Liver (tissue), 3 donors: ENCODE data around the gene MEIS1.

ENCODE experiments used
- GABPA ChIP-seq, 2 donors: IDR thresholded peaks in 1 of 2; conservative IDR thresholded peaks in 1 of 2; 2 replicates each; pipeline ENCODE4 v1.6.1; 2016; ENCODE audit warnings: antibody characterized with exemption in 2 of 2, mild to moderate bottlenecking in 1 of 2, moderate library complexity in 1 of 2
- NR2F2 ChIP-seq: IDR thresholded peaks from 2 replicates; pipeline ENCODE4 v1.6.1; 2016; ENCODE audit warnings: antibody characterized with exemption
- RAD21 ChIP-seq, 2 donors: IDR thresholded peaks; 2 replicates each; pipeline ENCODE4 v1.6.1; 2016; ENCODE audit warnings: antibody characterized with exemption in 2 of 2, mild to moderate bottlenecking in 2 of 2
- RXRA ChIP-seq, 2 donors: IDR thresholded peaks; 2 replicates each; pipeline ENCODE4 v1.6.1; 2017 to 2018; ENCODE audit warnings: antibody characterized with exemption in 2 of 2, mild to moderate bottlenecking in 1 of 2
- SP1 ChIP-seq: IDR thresholded peaks from 2 replicates; pipeline ENCODE4 v1.6.1; 2018; ENCODE audit warnings: antibody characterized with exemption, mild to moderate bottlenecking
- TF ChIP-seq, protein P1 (sequence below): fragments of 150-350 bp; IDR thresholded peaks from 2 replicates; pipeline ENCODE4 v1.5.1; 2017; ENCODE audit warnings: improper control_type of control experiment, low read depth, low read length; ENCODE audit not compliant: missing input control
- TF ChIP-seq, protein P2 (sequence below): IDR thresholded peaks from 2 replicates; pipeline ENCODE4 v1.6.1; 2016; ENCODE audit warnings: antibody characterized with exemption, mild to moderate bottlenecking
- TF ChIP-seq, protein P3 (sequence below): IDR thresholded peaks from 2 replicates; pipeline ENCODE4 v1.6.1; 2016; ENCODE audit warnings: antibody characterized with exemption
- TF ChIP-seq, protein P4 (sequence below): IDR thresholded peaks from 2 replicates; pipeline ENCODE4 v1.6.1; 2016; ENCODE audit warnings: antibody characterized with exemption
- donor health status: healthy.
- donor health status: healthy.

DNA sequence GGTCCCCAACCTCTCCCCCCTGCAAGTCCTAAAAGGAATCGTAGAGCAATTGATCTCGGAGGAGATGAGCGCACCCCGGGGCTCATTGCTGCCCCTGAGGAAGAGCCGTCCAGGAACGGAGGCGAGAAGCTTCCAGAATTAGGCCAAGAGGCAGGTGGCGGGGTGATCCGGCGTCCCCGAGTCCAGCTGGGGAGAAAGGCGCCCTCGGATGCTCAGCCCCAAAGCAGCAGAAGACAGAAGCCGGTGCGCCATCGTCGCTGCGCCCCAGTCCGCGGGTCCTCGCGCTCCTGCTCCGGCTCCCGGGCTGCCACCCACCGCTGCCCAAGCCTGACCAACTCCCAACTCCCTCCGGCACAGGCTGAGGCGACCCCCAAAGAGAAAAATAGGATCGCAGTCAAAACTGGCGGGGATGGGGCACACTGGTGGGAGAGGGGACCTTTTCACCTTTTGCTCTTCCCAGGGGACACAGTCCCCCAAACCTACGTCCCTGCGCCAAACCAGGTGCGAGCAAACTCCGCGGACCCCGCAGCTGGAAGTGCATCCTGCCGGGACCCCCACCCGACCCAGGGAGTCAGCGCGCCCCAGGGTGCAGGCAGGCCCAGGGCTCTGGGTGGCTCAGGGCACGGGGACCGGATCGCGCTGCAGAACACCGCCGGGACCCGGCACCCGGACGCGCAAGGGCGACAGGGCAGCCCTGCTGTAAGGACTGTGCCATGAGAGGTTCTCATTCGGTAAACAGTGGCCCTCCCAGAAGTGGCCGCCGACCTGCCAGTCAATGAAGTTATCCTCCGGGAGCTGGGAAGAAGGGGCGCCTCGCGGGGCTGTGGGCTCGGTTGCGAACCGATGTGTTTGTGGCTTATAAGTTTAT is 8.4 kb upstream of the MEIS1 start:
- TF ChIP-seq, protein P1, sequence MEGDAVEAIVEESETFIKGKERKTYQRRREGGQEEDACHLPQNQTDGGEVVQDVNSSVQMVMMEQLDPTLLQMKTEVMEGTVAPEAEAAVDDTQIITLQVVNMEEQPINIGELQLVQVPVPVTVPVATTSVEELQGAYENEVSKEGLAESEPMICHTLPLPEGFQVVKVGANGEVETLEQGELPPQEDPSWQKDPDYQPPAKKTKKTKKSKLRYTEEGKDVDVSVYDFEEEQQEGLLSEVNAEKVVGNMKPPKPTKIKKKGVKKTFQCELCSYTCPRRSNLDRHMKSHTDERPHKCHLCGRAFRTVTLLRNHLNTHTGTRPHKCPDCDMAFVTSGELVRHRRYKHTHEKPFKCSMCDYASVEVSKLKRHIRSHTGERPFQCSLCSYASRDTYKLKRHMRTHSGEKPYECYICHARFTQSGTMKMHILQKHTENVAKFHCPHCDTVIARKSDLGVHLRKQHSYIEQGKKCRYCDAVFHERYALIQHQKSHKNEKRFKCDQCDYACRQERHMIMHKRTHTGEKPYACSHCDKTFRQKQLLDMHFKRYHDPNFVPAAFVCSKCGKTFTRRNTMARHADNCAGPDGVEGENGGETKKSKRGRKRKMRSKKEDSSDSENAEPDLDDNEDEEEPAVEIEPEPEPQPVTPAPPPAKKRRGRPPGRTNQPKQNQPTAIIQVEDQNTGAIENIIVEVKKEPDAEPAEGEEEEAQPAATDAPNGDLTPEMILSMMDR, result no peak
- no peak for TF ChIP-seq GABPA (IDR thresholded peaks at IDR 0.05 in 1 of 2, conservative IDR thresholded peaks at IDR 0.05 in 1 of 2)
- TF ChIP-seq, protein P2, sequence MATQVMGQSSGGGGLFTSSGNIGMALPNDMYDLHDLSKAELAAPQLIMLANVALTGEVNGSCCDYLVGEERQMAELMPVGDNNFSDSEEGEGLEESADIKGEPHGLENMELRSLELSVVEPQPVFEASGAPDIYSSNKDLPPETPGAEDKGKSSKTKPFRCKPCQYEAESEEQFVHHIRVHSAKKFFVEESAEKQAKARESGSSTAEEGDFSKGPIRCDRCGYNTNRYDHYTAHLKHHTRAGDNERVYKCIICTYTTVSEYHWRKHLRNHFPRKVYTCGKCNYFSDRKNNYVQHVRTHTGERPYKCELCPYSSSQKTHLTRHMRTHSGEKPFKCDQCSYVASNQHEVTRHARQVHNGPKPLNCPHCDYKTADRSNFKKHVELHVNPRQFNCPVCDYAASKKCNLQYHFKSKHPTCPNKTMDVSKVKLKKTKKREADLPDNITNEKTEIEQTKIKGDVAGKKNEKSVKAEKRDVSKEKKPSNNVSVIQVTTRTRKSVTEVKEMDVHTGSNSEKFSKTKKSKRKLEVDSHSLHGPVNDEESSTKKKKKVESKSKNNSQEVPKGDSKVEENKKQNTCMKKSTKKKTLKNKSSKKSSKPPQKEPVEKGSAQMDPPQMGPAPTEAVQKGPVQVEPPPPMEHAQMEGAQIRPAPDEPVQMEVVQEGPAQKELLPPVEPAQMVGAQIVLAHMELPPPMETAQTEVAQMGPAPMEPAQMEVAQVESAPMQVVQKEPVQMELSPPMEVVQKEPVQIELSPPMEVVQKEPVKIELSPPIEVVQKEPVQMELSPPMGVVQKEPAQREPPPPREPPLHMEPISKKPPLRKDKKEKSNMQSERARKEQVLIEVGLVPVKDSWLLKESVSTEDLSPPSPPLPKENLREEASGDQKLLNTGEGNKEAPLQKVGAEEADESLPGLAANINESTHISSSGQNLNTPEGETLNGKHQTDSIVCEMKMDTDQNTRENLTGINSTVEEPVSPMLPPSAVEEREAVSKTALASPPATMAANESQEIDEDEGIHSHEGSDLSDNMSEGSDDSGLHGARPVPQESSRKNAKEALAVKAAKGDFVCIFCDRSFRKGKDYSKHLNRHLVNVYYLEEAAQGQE, result no peak
- no peak for TF ChIP-seq RAD21 (IDR thresholded peaks at IDR 0.05)
- TF ChIP-seq RXRA (IDR thresholded peaks at IDR 0.05), result no peak
- TF ChIP-seq NR2F2, result no peak
- TF ChIP-seq, protein P3, sequence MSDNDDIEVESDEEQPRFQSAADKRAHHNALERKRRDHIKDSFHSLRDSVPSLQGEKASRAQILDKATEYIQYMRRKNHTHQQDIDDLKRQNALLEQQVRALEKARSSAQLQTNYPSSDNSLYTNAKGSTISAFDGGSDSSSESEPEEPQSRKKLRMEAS, result no peak
- no peak for TF ChIP-seq SP1
- TF ChIP-seq, protein P4, sequence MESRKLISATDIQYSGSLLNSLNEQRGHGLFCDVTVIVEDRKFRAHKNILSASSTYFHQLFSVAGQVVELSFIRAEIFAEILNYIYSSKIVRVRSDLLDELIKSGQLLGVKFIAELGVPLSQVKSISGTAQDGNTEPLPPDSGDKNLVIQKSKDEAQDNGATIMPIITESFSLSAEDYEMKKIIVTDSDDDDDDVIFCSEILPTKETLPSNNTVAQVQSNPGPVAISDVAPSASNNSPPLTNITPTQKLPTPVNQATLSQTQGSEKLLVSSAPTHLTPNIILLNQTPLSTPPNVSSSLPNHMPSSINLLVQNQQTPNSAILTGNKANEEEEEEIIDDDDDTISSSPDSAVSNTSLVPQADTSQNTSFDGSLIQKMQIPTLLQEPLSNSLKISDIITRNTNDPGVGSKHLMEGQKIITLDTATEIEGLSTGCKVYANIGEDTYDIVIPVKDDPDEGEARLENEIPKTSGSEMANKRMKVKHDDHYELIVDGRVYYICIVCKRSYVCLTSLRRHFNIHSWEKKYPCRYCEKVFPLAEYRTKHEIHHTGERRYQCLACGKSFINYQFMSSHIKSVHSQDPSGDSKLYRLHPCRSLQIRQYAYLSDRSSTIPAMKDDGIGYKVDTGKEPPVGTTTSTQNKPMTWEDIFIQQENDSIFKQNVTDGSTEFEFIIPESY, result no peak
